ENCODE measurements around the gene MAGI2. TPM values are rescaled to one million over a fixed set of nuclear protein-coding genes. Genes with fewer than 3 reads are reported as not detected.

Gene MAGI2
- total RNA-seq, 1 experiment from 2014 or later: 0.25 TPM

- DNase-seq: no peak
- H3K27me3 ChIP-seq (replicated peaks; ENCODE audit: control insufficient read depth, insufficient read depth, low read length): no peaks in the 10 kb centered on the region
- peaks cover 7% of the 10 kb centered on the region for H3K9me3 ChIP-seq
- H3K36me3 Mint-ChIP-seq (ENCODE audit: insufficient read depth, unreplicated experiment): no peaks in the 10 kb centered on the region
- H3K4me3 Mint-ChIP-seq (ENCODE audit: unreplicated experiment): no peak overlapping the region
- TF ChIP-seq, protein P1, sequence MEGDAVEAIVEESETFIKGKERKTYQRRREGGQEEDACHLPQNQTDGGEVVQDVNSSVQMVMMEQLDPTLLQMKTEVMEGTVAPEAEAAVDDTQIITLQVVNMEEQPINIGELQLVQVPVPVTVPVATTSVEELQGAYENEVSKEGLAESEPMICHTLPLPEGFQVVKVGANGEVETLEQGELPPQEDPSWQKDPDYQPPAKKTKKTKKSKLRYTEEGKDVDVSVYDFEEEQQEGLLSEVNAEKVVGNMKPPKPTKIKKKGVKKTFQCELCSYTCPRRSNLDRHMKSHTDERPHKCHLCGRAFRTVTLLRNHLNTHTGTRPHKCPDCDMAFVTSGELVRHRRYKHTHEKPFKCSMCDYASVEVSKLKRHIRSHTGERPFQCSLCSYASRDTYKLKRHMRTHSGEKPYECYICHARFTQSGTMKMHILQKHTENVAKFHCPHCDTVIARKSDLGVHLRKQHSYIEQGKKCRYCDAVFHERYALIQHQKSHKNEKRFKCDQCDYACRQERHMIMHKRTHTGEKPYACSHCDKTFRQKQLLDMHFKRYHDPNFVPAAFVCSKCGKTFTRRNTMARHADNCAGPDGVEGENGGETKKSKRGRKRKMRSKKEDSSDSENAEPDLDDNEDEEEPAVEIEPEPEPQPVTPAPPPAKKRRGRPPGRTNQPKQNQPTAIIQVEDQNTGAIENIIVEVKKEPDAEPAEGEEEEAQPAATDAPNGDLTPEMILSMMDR (IDR thresholded peaks at IDR 0.05; ENCODE audit: insufficient read depth in 1 of 2, low read depth in 1 of 2, low read length in 1 of 2, severe bottlenecking in 1 of 2, unreplicated experiment in 1 of 2): no peak
- no peaks in the 10 kb centered on the region for H3K36me3 ChIP-seq (ENCODE audit: control insufficient read depth, insufficient read depth, low read length)
- intact Hi-C loops (cut with micrococcal nuclease; ENCODE audit: unreplicated experiment): no loop called here
- no peaks in the 10 kb centered on the region for H3K4me1 ChIP-seq
- BruUV-seq (replicated peaks): no TSS peak
- no peak overlapping the region for H3K27ac Mint-ChIP-seq (ENCODE audit: unreplicated experiment)
- H3K9me3 Mint-ChIP-seq (ENCODE audit: unreplicated experiment): peaks cover 10% of the 10 kb centered on the region
- H3K4me1 Mint-ChIP-seq (ENCODE audit: low read depth, unreplicated experiment): no peaks in the 10 kb centered on the region
- H3K4me3 ChIP-seq (ENCODE audit: low read depth, low read length): no peak overlapping the region
- ChIA-PET CTCF (no interaction called here), POLR2A (no interaction called here)
- peaks cover 9% of the 10 kb centered on the region for H3K27me3 Mint-ChIP-seq (ENCODE audit: insufficient read depth, unreplicated experiment)
Observed at GRCh38 chr7:78103475-78103874, 1350.0 kb downstream of the MAGI2 start.

DNA sequence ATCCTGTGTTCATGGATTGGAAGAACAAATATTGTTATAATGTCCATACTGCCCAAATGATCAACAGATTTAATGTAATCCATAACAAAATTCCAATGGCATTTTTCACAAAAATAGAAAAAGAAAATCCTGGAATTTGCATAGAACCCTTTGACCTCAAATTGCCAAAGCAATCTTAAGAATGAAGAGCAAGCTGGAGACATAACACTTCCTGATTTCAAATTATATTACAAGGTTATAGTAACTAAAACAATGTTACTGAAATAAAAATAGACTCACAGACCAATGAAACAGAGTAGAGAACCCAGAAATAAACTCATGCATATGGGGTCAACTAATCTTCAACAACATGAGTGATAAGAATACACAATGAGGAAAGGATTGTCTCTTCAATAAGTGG is 1352.4 kb downstream of the MAGI2 start:
- intact Hi-C loops (cut with micrococcal nuclease; ENCODE audit: unreplicated experiment): no loop called here
- H3K27ac Mint-ChIP-seq (ENCODE audit: unreplicated experiment): no peak overlapping the region
- H3K4me1 Mint-ChIP-seq (ENCODE audit: low read depth, unreplicated experiment): no peaks in the 10 kb centered on the region

GRCh38 chr7:78099715-78100394 is 1353.6 kb downstream of the MAGI2 start:
- no peak overlapping the region for H3K4me3 Mint-ChIP-seq (ENCODE audit: unreplicated experiment)
- Histone ChIP-seq H3K4me3 (ENCODE audit: low read depth, low read length) (no peak overlapping the region), H3K9me3 (no peaks in the 10 kb centered on the region), H3K27me3 (replicated peaks; ENCODE audit: control insufficient read depth, insufficient read depth, low read length) (no peaks in the 10 kb centered on the region), H3K36me3 (ENCODE audit: control insufficient read depth, insufficient read depth, low read length) (no peaks in the 10 kb centered on the region), H3K4me1 (no peaks in the 10 kb centered on the region)
- H3K36me3 Mint-ChIP-seq (ENCODE audit: insufficient read depth, unreplicated experiment): no peaks in the 10 kb centered on the region
- H3K27me3 Mint-ChIP-seq (ENCODE audit: insufficient read depth, unreplicated experiment): peaks cover 9% of the 10 kb centered on the region
- TF ChIP-seq, protein P1 (IDR thresholded peaks at IDR 0.05; ENCODE audit: insufficient read depth in 1 of 2, low read depth in 1 of 2, low read length in 1 of 2, severe bottlenecking in 1 of 2, unreplicated experiment in 1 of 2): no peak
- H3K4me1 Mint-ChIP-seq (ENCODE audit: low read depth, unreplicated experiment): no peaks in the 10 kb centered on the region
- H3K9me3 Mint-ChIP-seq (ENCODE audit: unreplicated experiment): no peaks in the 10 kb centered on the region
- no peak overlapping the region for H3K27ac Mint-ChIP-seq (ENCODE audit: unreplicated experiment)
- CTCF ChIA-PET: no interaction called here
- BruUV-seq (replicated peaks): no TSS peak
- no peak for DNase-seq
- intact Hi-C loops (cut with micrococcal nuclease; ENCODE audit: unreplicated experiment): no loop called here
- POLR2A ChIA-PET: no interaction called here

More for the DNA sequence above, 1352.4 kb downstream of the MAGI2 start:
- no TSS peak for BruUV-seq (replicated peaks)
- ChIA-PET CTCF (no interaction called here), POLR2A (no interaction called here)
- no peak overlapping the region for H3K4me3 Mint-ChIP-seq (ENCODE audit: unreplicated experiment)
- H3K27me3 Mint-ChIP-seq (ENCODE audit: insufficient read depth, unreplicated experiment): peaks cover 9% of the 10 kb centered on the region
- no peaks in the 10 kb centered on the region for H3K9me3 Mint-ChIP-seq (ENCODE audit: unreplicated experiment)
- TF ChIP-seq, protein P1 (IDR thresholded peaks at IDR 0.05; ENCODE audit: insufficient read depth in 1 of 2, low read depth in 1 of 2, low read length in 1 of 2, severe bottlenecking in 1 of 2, unreplicated experiment in 1 of 2): no peak
- Histone ChIP-seq H3K36me3 (ENCODE audit: control insufficient read depth, insufficient read depth, low read length) (no peaks in the 10 kb centered on the region), H3K9me3 (no peaks in the 10 kb centered on the region), H3K4me3 (ENCODE audit: low read depth, low read length) (no peak overlapping the region), H3K27me3 (replicated peaks; ENCODE audit: control insufficient read depth, insufficient read depth, low read length) (no peaks in the 10 kb centered on the region), H3K4me1 (no peaks in the 10 kb centered on the region)
- no peaks in the 10 kb centered on the region for H3K36me3 Mint-ChIP-seq (ENCODE audit: insufficient read depth, unreplicated experiment)
- no peak for DNase-seq
